Mucosa of descending colon (tissue), 3 donors: ENCODE measurements around the gene CYP27B1. TPM values are rescaled to one million over a fixed set of nuclear protein-coding genes. Genes with fewer than 3 reads are reported as not detected.

Experiments used
- ATAC-seq: fragments of 200-7000 bp; cut with Tn5 transposase; one replicate; pipeline ENCODE4 v1.9.1; 2020; ENCODE audit warnings: mild to moderate bottlenecking, moderate library complexity
- DNase-seq, 3 donors: peaks; one replicate each; pipeline ENCODE4 v3.0.0-alpha.2; 2020
- H3K36me3 ChIP-seq: fragments of 200-600 bp; one replicate; pipeline ENCODE4 v1.8.0; 2021; ENCODE audit warnings: low read depth, mild to moderate bottlenecking
- H3K4me1 ChIP-seq: fragments of 200-600 bp; one replicate; pipeline ENCODE4 v1.8.0; 2021; ENCODE audit warnings: low read depth, mild to moderate bottlenecking
- H3K4me3 ChIP-seq: fragments of 200-600 bp; one replicate; pipeline ENCODE4 v1.8.0; 2021; ENCODE audit warnings: mild to moderate bottlenecking
- H3K9me3 ChIP-seq: fragments of 200-600 bp; one replicate; pipeline ENCODE4 v1.8.0; 2021; ENCODE audit warnings: mild to moderate bottlenecking
- CTCF ChIP-seq: fragments of 200-600 bp; IDR thresholded peaks from one replicate; pipeline ENCODE4 v1.8.0; 2022; ENCODE audit warnings: antibody characterized with exemption, mild to moderate bottlenecking
- intact Hi-C, 2 donors: fragments of 100-400 bp; cut with DNase I in 1 of 2; cut with micrococcal nuclease in 1 of 2; formaldehyde crosslinking; loops; one replicate each; pipeline versions ENCODE4 v1.11.0 to v1.11.1; 2022; cut with DNase I, micrococcal nuclease
- total RNA-seq, 3 donors: library from RNA; stranded (reverse); fragmentation: NEBNext Ultra II Directional in 2 of 3; extraction: Animal tissue kit (Norgen Biotek cat#: 25700) in 2 of 3; gene quantifications; one replicate each; pipeline versions ENCODE4 v1.2.1 to v1.2.4, GENCODE V29; 2021 to 2023
- donor health status: DM: no; HTN: no; CAD: no; lungs with moderate emphysema.
- donor health status: DM: no; HTN: no; CAD: no.
- donor health status: DM: no; HTN: yes; CAD: no.

CYP27B1 gene
- total RNA-seq, 3 donors from 2014 or later = 1.2 to 2.1 (median 1.4) TPM

DNA sequence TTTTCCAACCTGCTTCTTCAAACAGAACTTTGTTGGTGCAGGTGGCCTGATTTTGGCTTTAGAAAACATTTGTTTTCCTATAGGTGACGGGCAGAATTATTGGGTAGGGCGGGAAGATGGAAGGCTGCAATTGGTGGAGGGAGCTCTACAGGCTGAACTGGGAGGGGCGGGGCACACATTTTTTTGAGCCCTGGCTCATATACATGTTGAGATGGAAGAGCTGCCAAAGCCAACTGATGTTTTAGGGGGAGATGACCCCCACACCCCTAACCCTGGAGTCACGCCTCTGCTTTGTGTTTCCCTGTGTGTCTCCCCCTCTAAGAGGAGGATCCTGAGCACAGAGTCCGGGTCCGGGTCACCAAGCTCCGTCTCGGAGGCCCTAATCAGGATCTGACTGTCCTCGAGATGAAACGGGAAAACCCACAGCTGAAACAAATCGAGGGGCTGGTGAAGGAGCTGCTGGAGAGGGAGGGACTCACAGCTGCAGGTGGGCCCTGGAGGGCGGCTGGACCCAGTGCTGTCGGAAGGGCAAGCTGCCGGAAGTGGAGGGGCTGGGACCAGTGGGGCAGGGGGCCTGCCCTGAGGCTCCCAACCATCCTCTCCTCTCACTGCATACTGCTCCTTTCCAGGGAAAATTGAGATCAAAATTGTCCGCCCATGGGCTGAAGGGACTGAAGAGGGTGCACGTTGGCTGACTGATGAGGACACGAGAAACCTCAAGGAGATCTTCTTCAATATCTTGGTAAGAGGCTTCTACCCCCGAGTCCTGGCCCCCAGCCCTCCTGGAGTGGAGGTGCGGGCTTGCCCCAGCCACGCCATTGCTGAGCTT, 46.9 kb downstream of the CYP27B1 start:
- ATAC-seq = no peak
- Histone ChIP-seq H3K36me3 (peaks cover 11% of the 10 kb centered on the region), H3K4me3 (no peak overlapping the region), H3K4me1 (no peaks in the 10 kb centered on the region), H3K9me3 (no peaks in the 10 kb centered on the region)
- intact Hi-C loops = no loop called here
- TF ChIP-seq CTCF = no peak
- DNase-seq = no peak

DNA sequence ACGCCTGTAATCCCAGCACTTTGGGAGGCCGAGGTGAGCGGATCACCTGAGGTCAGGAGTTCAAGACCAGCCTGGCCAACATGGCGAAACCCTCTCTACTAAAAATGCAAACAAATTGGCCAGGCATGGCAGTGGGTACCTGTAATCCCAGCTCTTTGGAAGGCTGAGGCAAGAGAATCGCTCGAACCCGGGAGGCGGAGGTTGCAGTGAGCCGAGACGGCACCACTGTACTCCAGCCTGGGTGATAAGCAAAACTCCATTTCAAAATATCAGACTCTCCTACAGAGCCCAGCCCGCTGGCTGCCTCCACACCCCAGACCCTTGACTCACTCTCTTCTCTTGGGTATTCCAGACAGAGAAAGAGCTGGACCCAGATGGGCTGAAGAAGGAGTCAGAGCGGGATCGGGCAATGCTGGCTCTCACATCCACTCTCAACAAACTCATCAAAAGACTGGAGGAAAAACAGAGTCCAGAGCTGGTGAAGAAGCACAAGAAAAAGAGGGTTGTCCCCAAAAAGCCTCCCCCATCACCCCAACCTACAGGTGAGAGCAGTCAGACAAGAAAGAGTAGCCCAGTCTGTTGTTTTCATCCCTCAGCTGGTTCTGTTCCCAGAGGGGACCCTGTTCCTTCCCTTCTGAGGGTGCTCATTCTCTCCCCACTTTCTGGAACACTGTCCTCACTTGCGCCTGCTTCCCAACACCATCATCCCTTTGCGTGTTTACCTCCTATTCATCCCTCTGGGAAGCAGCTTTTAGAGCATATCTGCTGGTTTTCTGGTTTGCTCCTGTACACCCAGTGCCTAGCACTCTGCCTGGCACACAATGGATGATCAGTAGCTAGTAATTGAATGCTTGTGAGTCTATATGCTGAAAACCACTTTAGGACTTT, 48.0 kb downstream of the CYP27B1 start:
- ATAC-seq (no peak), DNase-seq (no peak)
- Histone ChIP-seq H3K4me1 (no peaks in the 10 kb centered on the region), H3K4me3 (no peak overlapping the region), H3K9me3 (no peaks in the 10 kb centered on the region), H3K36me3 (peaks cover 11% of the 10 kb centered on the region)
- intact Hi-C loops = no loop called here
- no peak for TF ChIP-seq CTCF

GRCh38 chr12:57717846-57718640, 48.8 kb downstream of the CYP27B1 start:
- peaks cover 11% of the 10 kb centered on the region for H3K36me3 ChIP-seq
- no peak overlapping the region for H3K4me3 ChIP-seq
- H3K9me3 ChIP-seq = no peaks in the 10 kb centered on the region
- no peaks in the 10 kb centered on the region for H3K4me1 ChIP-seq
- intact Hi-C loops = no loop called here
- TF ChIP-seq CTCF = no peak
- ATAC-seq = no peak
- no peak for DNase-seq

DNA sequence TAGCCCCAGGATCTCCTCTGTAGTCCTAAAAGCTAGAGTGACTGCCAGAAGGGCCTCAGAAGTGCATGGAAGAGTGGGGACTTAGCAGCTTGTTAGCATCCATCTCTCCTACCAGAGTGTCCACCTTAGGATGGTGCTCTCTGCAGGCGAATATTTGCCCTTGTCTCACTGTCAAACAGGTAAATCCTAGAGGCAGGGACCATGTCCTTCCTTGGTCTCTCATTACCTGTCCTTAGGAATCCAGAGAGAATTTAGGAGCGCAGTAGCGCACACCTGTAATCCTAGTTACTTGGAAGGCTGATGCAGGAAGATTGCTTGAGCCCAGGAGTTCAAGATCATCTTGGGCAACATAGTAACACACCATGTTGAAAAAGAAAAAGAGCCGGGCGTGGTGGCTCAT, 49.7 kb downstream of the CYP27B1 start:
- Histone ChIP-seq H3K9me3 (no peaks in the 10 kb centered on the region), H3K36me3 (peaks cover 11% of the 10 kb centered on the region), H3K4me1 (no peaks in the 10 kb centered on the region), H3K4me3 (no peak overlapping the region)
- DNase-seq (no peak), ATAC-seq (no peak)
- intact Hi-C loops = no loop called here
- TF ChIP-seq CTCF = no peak

DNA sequence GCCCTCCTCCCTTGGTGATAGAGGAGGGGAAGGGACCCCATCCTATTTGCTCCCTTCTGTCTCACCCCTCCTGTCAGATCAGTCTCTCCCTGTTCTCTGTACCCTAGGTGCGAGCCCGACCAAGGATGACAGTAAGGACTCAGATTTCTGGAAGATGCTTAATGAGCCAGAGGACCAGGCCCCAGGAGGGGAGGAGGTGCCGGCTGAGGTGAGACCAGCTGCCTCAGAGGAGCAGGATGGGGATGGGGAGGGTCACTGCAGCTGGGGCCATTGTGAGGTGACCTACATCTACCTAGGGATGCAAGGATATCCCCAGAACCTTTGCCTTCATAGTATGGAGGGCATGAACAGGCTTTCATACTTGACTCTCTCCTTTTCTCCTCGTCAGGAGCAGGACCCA, 50.6 kb downstream of the CYP27B1 start:
- no peak for DNase-seq
- Histone ChIP-seq H3K9me3 (no peaks in the 10 kb centered on the region), H3K4me3 (no peak overlapping the region), H3K4me1 (no peaks in the 10 kb centered on the region), H3K36me3 (peaks cover 11% of the 10 kb centered on the region)
- intact Hi-C loops = no loop called here
- ATAC-seq = no peak
- TF ChIP-seq CTCF = no peak
